WTC11 (cell line): ENCODE data around the gene ZGPAT. TPM values are rescaled to one million over a fixed set of nuclear protein-coding genes. Genes with fewer than 3 reads are reported as not detected.

Experiments used
- ATAC-seq: fragments of 200-7000 bp; cut with Tn5 transposase; 2 replicates; pipeline ENCODE4 v1.10.0; 2021; ENCODE audit warnings: mild to moderate bottlenecking, moderate library complexity
- CTCF ChIA-PET: fragments of 300-600 bp; sonication (Branson Sonifier 250); formaldehyde crosslinking; loops from one replicate; lab custom pipeline; 2021; ENCODE audit warnings: antibody characterized with exemption; lab: Charles Lee
- POLR2A ChIA-PET: fragments of 350-600 bp; sonication (Branson Sonifier 250); formaldehyde crosslinking; loops from one replicate; lab custom pipeline; 2021; ENCODE audit warnings: antibody characterized with exemption; lab: Charles Lee
- DNase-seq: peaks from one replicate; pipeline ENCODE4 v3.0.0; 2021; ENCODE audit warnings: low spot score
- H3K27ac Mint-ChIP-seq: 2 replicates; pipeline ENCODE4 v1.8.0; 2021; ENCODE audit warnings: mixed read lengths
- H3K27me3 Mint-ChIP-seq: 2 replicates; pipeline ENCODE4 v1.8.0; 2021; ENCODE audit warnings: low read depth, mild to moderate bottlenecking, moderate library complexity, mixed read lengths
- H3K36me3 Mint-ChIP-seq: 2 replicates; pipeline ENCODE4 v1.8.0; 2021; ENCODE audit warnings: mixed read lengths
- H3K4me1 Mint-ChIP-seq: 2 replicates; pipeline ENCODE4 v1.8.0; 2022; ENCODE audit warnings: mixed read lengths
- H3K4me3 Mint-ChIP-seq: 2 replicates; pipeline ENCODE4 v1.8.0; 2021; ENCODE audit warnings: mild to moderate bottlenecking, moderate library complexity, mixed read lengths
- H3K9me3 Mint-ChIP-seq: 2 replicates; pipeline ENCODE4 v1.8.0; 2021; ENCODE audit warnings: mixed read lengths
- ESRRA ChIP-seq: sonication (generic); formaldehyde crosslinking; IDR thresholded peaks from 2 replicates; pipeline ENCODE4 v1.8.1; 2022; ENCODE audit warnings: mild to moderate bottlenecking, missing genetic modification reagents, borderline replicate concordance
- IRF2 ChIP-seq: sonication (generic); formaldehyde crosslinking; IDR thresholded peaks from 2 replicates; pipeline ENCODE4 v1.8.0; 2022; ENCODE audit warnings: low read depth, missing genetic modification reagents, borderline replicate concordance
- KAT7 ChIP-seq: sonication (generic); formaldehyde crosslinking; IDR thresholded peaks from 2 replicates; pipeline ENCODE4 v1.8.1; 2023; ENCODE audit warnings: missing genetic modification reagents, mild to moderate bottlenecking, borderline replicate concordance
- MYBL2 ChIP-seq: sonication (generic); formaldehyde crosslinking; IDR thresholded peaks from 2 replicates; pipeline ENCODE4 v1.8.1; 2023; ENCODE audit warnings: mild to moderate bottlenecking, moderate library complexity, missing genetic modification reagents
- NR2C2 ChIP-seq: sonication (generic); formaldehyde crosslinking; IDR thresholded peaks from 2 replicates; pipeline ENCODE4 v1.8.0; 2022; ENCODE audit warnings: mild to moderate bottlenecking, missing genetic modification reagents
- PRRX2 ChIP-seq: fragments of 250-450 bp; sonication (Bioruptor Pico); IDR thresholded peaks from 2 replicates; pipeline ENCODE4 v1.8.0; 2021; ENCODE audit warnings: mild to moderate bottlenecking
- SMAD3 ChIP-seq: sonication (generic); formaldehyde crosslinking; IDR thresholded peaks from 2 replicates; pipeline ENCODE4 v1.8.0; 2022; ENCODE audit warnings: missing genetic modification reagents, mild to moderate bottlenecking, borderline replicate concordance
- TEAD4 ChIP-seq: sonication (generic); formaldehyde crosslinking; IDR thresholded peaks from 2 replicates; pipeline ENCODE4 v1.8.0; 2022; ENCODE audit warnings: mild to moderate bottlenecking, missing genetic modification reagents
- ZNF219 ChIP-seq: sonication (generic); formaldehyde crosslinking; IDR thresholded peaks from 2 replicates; pipeline ENCODE4 v1.8.0; 2023; ENCODE audit warnings: missing genetic modification reagents, mild to moderate bottlenecking, borderline replicate concordance
- ZNF263 ChIP-seq: sonication (generic); formaldehyde crosslinking; IDR thresholded peaks from 2 replicates; pipeline ENCODE4 v1.8.1; 2022; ENCODE audit warnings: low read depth, mild to moderate bottlenecking, moderate library complexity, missing genetic modification reagents
- ZNF396 ChIP-seq: fragments of 250-450 bp; sonication (Bioruptor Pico); IDR thresholded peaks from 2 replicates; pipeline ENCODE4 v1.8.0; 2021; ENCODE audit warnings: mild to moderate bottlenecking, moderate library complexity, borderline replicate concordance
- total RNA-seq: library from RNA; stranded (reverse); gene quantifications from 3 replicates; pipeline ENCODE4 v1.2.3, GENCODE V29; 2021
- TF ChIP-seq, protein P1 (sequence below): fragments of 250-450 bp; sonication (Bioruptor Pico); IDR thresholded peaks from 2 replicates; pipeline ENCODE4 v1.8.0; 2021; ENCODE audit warnings: mild to moderate bottlenecking
- TF ChIP-seq, protein P2 (sequence below): sonication (generic); formaldehyde crosslinking; IDR thresholded peaks from 2 replicates; pipeline ENCODE4 v1.8.1; 2022; ENCODE audit warnings: low read depth, mild to moderate bottlenecking, moderate library complexity, missing genetic modification reagents, borderline replicate concordance
- TF ChIP-seq, protein P3 (sequence below): sonication (generic); formaldehyde crosslinking; IDR thresholded peaks from 2 replicates; pipeline ENCODE4 v1.8.0; 2022; ENCODE audit warnings: mild to moderate bottlenecking, missing genetic modification reagents
- TF ChIP-seq, protein P4 (sequence below): sonication (generic); formaldehyde crosslinking; IDR thresholded peaks from 2 replicates; pipeline ENCODE4 v1.8.0; 2022; ENCODE audit warnings: mild to moderate bottlenecking, missing genetic modification reagents
- TF ChIP-seq, protein P5 (sequence below): sonication (generic); formaldehyde crosslinking; IDR thresholded peaks from 2 replicates; pipeline ENCODE4 v1.8.1; 2023; ENCODE audit warnings: mild to moderate bottlenecking, moderate library complexity, missing genetic modification reagents
- TF ChIP-seq, protein P6 (sequence below): sonication (generic); formaldehyde crosslinking; IDR thresholded peaks from 2 replicates; pipeline ENCODE4 v1.8.1; 2023; ENCODE audit warnings: mild to moderate bottlenecking, missing genetic modification reagents, moderate library complexity
- TF ChIP-seq, protein P7 (sequence below): fragments of 250-450 bp; sonication (Bioruptor Pico); IDR thresholded peaks from 2 replicates; pipeline ENCODE4 v1.9.0; 2021; ENCODE audit warnings: mild to moderate bottlenecking, borderline replicate concordance
- TF ChIP-seq, protein P8 (sequence below): fragments of 250-450 bp; sonication (Bioruptor Pico); IDR thresholded peaks from 2 replicates; pipeline ENCODE4 v1.9.0; 2021; ENCODE audit warnings: moderate library complexity, mild to moderate bottlenecking, inconsistent platforms, borderline replicate concordance

ZGPAT gene
- total RNA-seq, 1 experiment from 2014 or later: 28.3 TPM

DNA sequence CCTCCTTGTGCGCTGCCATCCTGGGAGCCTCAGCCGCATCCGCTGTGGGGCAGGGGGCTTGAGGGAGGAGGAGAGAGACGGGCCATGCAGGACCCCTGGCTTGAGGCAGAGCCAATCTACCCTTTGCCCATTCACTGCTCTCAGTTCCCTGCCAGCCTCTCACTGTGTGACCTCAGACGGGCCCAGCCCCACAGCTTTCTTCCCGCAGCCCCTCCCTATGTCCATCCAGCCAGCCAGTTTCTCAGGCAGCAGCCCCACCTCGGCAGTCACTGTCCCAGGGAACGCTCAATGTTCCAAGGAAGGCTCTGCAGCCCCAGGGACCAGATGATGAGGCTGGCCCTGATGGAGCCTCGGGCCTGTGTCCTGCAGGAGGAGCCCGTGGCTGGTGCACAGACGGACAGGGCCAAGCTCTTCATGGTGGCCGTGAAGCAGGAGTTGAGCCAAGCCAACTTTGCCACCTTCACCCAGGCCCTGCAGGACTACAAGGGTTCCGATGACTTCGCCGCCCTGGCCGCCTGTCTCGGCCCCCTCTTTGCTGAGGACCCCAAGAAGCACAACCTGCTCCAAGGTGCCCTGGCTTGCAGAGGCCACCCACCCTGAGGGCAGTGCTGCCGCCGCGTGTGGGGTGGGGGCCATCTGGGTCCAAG, 15.3 kb upstream of the ZGPAT start (continued):
- TF ChIP-seq, protein P1, sequence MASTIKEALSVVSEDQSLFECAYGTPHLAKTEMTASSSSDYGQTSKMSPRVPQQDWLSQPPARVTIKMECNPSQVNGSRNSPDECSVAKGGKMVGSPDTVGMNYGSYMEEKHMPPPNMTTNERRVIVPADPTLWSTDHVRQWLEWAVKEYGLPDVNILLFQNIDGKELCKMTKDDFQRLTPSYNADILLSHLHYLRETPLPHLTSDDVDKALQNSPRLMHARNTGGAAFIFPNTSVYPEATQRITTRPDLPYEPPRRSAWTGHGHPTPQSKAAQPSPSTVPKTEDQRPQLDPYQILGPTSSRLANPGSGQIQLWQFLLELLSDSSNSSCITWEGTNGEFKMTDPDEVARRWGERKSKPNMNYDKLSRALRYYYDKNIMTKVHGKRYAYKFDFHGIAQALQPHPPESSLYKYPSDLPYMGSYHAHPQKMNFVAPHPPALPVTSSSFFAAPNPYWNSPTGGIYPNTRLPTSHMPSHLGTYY (CRISPR knock-in tag): no peak
- TF ChIP-seq ZNF396 (CRISPR knock-in tag): no peak

DNA sequence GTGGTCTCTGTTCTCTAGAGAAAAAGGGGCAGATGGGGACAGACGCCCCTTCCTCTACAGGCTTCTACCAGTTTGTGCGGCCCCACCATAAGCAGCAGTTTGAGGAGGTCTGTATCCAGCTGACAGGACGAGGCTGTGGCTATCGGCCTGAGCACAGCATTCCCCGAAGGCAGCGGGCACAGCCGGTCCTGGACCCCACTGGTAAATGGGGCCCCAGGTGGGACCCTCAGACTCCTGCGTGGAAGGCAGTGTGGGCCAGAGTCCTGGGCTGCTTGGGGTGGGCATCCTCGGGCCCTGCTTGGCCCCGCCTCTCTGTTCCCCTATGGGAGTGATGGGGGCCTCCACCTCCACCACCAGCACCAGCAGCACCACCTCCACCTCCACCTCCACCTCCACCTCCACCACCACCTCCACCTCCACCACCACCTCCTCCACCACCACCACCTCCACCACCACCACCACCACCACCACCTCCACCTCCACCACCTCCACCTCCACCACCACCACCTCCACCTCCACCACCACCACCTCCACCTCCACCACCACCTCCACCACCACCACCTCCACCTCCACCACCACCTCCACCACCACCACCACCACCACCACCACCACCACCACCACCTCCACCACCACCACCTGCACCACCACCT, 14.6 kb upstream of the ZGPAT start:
- Mint-ChIP-seq H3K4me1 (peaks cover 7% of the 10 kb centered on the region), H3K27me3 (peaks cover 3% of the 10 kb centered on the region; the same call in 1 of the 2 replicates), H3K27ac (no peak overlapping the region), H3K36me3 (peaks cover 14% of the 10 kb centered on the region), H3K9me3 (no peaks in the 10 kb centered on the region), H3K4me3 (no peak overlapping the region)
- DNase-seq (no peak), ATAC-seq (no peak)
- POLR2A ChIA-PET: no interaction called here
- CTCF ChIA-PET: no interaction called here
- no peak for TF ChIP-seq TEAD4
- no peak for TF ChIP-seq ESRRA (CRISPR knock-in tag)
- TF ChIP-seq KAT7 (CRISPR knock-in tag): no peak

DNA sequence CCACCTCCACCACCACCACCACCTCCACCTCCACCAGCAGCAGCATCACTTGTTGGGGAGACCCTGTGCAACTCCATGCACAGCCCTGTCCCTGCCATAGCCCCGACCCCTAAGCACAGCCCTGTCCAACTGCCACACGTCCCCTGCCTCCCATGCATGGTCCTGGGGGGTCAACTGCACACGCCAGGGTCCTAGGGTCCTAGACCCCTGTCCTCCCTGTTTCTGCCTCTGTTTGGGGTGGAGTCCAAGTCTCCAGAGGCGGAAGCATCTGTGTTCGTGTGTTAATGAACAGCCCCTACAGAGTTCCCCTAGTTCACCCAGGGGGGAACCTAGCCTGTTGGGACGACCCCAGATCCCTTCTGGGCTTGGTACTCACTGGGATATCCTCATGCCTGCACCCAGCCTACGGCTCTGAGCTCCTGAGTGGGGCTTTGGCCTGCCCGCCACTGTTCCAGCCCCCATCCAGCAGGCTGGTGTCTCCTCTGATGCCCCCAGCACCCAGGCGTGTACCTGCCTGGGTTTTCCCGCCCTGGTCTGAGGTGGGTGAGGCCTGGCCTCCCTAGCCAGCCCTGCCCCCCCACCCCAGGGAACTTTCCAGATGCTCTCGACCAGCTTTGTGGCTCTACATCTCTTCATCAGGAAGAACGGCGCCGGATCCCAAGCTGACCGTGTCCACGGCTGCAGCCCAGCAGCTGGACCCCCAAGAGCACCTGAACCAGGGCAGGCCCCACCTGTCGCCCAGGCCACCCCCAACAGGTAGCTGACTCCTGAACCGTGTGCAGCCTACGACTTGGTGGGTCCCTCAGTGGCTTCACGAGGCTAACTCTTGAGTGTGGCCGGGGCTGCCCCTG, 13.9 kb upstream of the ZGPAT start:
- POLR2A ChIA-PET: no interaction called here
- no peak for TF ChIP-seq ZNF263 (CRISPR knock-in tag)
- TF ChIP-seq, protein P2, sequence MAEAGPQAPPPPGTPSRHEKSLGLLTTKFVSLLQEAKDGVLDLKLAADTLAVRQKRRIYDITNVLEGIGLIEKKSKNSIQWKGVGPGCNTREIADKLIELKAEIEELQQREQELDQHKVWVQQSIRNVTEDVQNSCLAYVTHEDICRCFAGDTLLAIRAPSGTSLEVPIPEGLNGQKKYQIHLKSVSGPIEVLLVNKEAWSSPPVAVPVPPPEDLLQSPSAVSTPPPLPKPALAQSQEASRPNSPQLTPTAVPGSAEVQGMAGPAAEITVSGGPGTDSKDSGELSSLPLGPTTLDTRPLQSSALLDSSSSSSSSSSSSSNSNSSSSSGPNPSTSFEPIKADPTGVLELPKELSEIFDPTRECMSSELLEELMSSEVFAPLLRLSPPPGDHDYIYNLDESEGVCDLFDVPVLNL (CRISPR knock-in tag): no peak
- TF ChIP-seq, protein P3, sequence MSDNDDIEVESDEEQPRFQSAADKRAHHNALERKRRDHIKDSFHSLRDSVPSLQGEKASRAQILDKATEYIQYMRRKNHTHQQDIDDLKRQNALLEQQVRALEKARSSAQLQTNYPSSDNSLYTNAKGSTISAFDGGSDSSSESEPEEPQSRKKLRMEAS (CRISPR knock-in tag): no peak
- no peak for TF ChIP-seq SMAD3
- no peak for TF ChIP-seq IRF2 (CRISPR knock-in tag)
- no peak for TF ChIP-seq NR2C2 (CRISPR knock-in tag)
- no peak for TF ChIP-seq ZNF219 (CRISPR knock-in tag)
- TF ChIP-seq, protein P4, sequence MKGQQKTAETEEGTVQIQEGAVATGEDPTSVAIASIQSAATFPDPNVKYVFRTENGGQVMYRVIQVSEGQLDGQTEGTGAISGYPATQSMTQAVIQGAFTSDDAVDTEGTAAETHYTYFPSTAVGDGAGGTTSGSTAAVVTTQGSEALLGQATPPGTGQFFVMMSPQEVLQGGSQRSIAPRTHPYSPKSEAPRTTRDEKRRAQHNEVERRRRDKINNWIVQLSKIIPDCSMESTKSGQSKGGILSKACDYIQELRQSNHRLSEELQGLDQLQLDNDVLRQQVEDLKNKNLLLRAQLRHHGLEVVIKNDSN (CRISPR knock-in tag): no peak
- TF ChIP-seq, protein P5, sequence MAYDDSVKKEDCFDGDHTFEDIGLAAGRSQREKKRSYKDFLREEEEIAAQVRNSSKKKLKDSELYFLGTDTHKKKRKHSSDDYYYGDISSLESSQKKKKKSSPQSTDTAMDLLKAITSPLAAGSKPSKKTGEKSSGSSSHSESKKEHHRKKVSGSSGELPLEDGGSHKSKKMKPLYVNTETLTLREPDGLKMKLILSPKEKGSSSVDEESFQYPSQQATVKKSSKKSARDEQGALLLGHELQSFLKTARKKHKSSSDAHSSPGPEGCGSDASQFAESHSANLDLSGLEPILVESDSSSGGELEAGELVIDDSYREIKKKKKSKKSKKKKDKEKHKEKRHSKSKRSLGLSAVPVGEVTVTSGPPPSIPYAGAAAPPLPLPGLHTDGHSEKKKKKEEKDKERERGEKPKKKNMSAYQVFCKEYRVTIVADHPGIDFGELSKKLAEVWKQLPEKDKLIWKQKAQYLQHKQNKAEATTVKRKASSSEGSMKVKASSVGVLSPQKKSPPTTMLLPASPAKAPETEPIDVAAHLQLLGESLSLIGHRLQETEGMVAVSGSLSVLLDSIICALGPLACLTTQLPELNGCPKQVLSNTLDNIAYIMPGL (CRISPR knock-in tag): no peak
- TF ChIP-seq, protein P6, sequence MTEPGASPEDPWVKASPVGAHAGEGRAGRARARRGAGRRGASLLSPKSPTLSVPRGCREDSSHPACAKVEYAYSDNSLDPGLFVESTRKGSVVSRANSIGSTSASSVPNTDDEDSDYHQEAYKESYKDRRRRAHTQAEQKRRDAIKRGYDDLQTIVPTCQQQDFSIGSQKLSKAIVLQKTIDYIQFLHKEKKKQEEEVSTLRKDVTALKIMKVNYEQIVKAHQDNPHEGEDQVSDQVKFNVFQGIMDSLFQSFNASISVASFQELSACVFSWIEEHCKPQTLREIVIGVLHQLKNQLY (CRISPR knock-in tag): no peak
- TF ChIP-seq PRRX2: no peak
- TF ChIP-seq, protein P7, sequence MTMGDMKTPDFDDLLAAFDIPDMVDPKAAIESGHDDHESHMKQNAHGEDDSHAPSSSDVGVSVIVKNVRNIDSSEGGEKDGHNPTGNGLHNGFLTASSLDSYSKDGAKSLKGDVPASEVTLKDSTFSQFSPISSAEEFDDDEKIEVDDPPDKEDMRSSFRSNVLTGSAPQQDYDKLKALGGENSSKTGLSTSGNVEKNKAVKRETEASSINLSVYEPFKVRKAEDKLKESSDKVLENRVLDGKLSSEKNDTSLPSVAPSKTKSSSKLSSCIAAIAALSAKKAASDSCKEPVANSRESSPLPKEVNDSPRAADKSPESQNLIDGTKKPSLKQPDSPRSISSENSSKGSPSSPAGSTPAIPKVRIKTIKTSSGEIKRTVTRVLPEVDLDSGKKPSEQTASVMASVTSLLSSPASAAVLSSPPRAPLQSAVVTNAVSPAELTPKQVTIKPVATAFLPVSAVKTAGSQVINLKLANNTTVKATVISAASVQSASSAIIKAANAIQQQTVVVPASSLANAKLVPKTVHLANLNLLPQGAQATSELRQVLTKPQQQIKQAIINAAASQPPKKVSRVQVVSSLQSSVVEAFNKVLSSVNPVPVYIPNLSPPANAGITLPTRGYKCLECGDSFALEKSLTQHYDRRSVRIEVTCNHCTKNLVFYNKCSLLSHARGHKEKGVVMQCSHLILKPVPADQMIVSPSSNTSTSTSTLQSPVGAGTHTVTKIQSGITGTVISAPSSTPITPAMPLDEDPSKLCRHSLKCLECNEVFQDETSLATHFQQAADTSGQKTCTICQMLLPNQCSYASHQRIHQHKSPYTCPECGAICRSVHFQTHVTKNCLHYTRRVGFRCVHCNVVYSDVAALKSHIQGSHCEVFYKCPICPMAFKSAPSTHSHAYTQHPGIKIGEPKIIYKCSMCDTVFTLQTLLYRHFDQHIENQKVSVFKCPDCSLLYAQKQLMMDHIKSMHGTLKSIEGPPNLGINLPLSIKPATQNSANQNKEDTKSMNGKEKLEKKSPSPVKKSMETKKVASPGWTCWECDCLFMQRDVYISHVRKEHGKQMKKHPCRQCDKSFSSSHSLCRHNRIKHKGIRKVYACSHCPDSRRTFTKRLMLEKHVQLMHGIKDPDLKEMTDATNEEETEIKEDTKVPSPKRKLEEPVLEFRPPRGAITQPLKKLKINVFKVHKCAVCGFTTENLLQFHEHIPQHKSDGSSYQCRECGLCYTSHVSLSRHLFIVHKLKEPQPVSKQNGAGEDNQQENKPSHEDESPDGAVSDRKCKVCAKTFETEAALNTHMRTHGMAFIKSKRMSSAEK: no peak
- no peak for TF ChIP-seq MYBL2 (CRISPR knock-in tag)
- TF ChIP-seq TEAD4: no peak
- TF ChIP-seq, protein P8, sequence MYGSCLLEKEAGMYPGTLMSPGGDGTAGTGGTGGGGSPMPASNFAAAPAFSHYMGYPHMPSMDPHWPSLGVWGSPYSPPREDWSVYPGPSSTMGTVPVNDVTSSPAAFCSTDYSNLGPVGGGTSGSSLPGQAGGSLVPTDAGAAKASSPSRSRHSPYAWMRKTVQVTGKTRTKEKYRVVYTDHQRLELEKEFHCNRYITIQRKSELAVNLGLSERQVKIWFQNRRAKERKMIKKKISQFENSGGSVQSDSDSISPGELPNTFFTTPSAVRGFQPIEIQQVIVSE (CRISPR knock-in tag): no peak

More for the DNA sequence above, 13.9 kb upstream of the ZGPAT start:
- peaks cover 7% of the 10 kb centered on the region for H3K4me1 Mint-ChIP-seq
- H3K4me3 Mint-ChIP-seq: no peak overlapping the region
- CTCF ChIA-PET: no interaction called here
- peaks cover 14% of the 10 kb centered on the region for H3K36me3 Mint-ChIP-seq
- H3K9me3 Mint-ChIP-seq: no peaks in the 10 kb centered on the region
- DNase-seq (no peak), ATAC-seq (no peak)
- no peak overlapping the region for H3K27ac Mint-ChIP-seq
- peaks cover 3% of the 10 kb centered on the region; the same call in 1 of the 2 replicates for H3K27me3 Mint-ChIP-seq
